ENCODE measurements around the gene MSRB1. TPM values are rescaled to one million over a fixed set of nuclear protein-coding genes. Genes with fewer than 3 reads are reported as not detected.
A peak's percentile ranks its signal among the peaks of the same experiment; 100 is the strongest.

The MSRB1 gene
- total and polyA plus RNA-seq, 2 of the 8 experiments (the other 6 are each of a cell fraction or from before 2014, with no cell fraction given): 28.2 to 51.4 TPM

GRCh38 chr16:1990351-1991134, 47.5 kb upstream of the MSRB1 start (continued):
- TF ChIP-seq SUZ12 (IDR thresholded peaks at IDR 0.05; ENCODE audit: low read length): 0 out of 2 replicates have a peak, but pooled peaks have one; percentile 39

Data from H1 (cell line).